GM12874 (cell line): Measurements from ENCODE around the gene HECA.

ENCODE experiments used
- CTCF ChIP-seq: IDR thresholded peaks from 2 replicates; pipeline ENCODE4 v1.5.1; 2011; ENCODE audit warnings: low read depth, mild to moderate bottlenecking, control low read depth, low read length, moderate library complexity; ENCODE audit not compliant: insufficient read depth

HECA gene

GRCh38 chr6:139134817-139135577, at the start of gene HECA:
HECA (plus strand) TSS chr6:139135080; CDS start chr6:139135397, 317 bp downstream.
- TF ChIP-seq CTCF, result no peak

- TF ChIP-seq CTCF, result no peak
Observed at GRCh38 chr6:139091826-139092225, 43.1 kb upstream of the HECA start.

- no peak for TF ChIP-seq CTCF
Observed at GRCh38 chr6:139099984-139100383, 34.9 kb upstream of the HECA start.

- no peak for TF ChIP-seq CTCF
Observed at GRCh38 chr6:139107051-139107450, 27.8 kb upstream of the HECA start.

GRCh38 chr6:139108378-139108777, 26.5 kb upstream of the HECA start:
- TF ChIP-seq CTCF, result no peak

- TF ChIP-seq CTCF, result peak; percentile 55; the same call in 1 of the 2 replicates
Observed at GRCh38 chr6:139109558-139109957, 25.3 kb upstream of the HECA start.

GRCh38 chr6:139112146-139112545, 22.7 kb upstream of the HECA start:
- no peak for TF ChIP-seq CTCF
